Head of caudate nucleus (tissue), 42 donors: ENCODE data around the gene DLG2.

ENCODE experiments used
- DNase-seq, 42 donors: peaks; one replicate each; pipeline versions ENCODE4 v3.0.0 to v3.0.0-alpha.2; 2020 to 2021; ENCODE audit warnings: mixed read lengths in 7 of 42
- intact Hi-C: fragments of 100-400 bp; cut with DNase I; formaldehyde crosslinking; loops from one replicate; pipeline ENCODE4 v1.15.0; 2022

Gene DLG2

DNA sequence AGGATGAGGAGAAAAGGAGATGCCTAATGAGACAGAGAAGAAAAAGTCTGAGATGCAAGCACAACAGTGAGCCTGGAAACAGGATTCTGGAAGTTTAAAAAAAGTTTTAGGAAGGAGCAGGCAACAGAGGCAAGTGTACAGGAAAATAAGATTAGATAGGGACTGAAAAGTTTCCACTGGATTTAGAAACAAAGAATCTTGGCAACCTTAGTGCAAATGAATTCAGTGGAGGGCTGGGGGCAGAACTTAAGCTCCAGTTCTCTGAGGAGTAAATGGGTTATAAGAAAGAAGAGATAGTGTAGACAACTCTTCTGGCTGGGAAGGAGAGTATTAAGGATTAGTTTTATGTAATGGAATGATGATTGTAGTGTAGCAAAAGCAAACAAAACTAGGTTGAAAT is 1712.1 kb downstream of the DLG2 start:
- DNase-seq: no peak
- intact Hi-C loops: no loop called here

DNA sequence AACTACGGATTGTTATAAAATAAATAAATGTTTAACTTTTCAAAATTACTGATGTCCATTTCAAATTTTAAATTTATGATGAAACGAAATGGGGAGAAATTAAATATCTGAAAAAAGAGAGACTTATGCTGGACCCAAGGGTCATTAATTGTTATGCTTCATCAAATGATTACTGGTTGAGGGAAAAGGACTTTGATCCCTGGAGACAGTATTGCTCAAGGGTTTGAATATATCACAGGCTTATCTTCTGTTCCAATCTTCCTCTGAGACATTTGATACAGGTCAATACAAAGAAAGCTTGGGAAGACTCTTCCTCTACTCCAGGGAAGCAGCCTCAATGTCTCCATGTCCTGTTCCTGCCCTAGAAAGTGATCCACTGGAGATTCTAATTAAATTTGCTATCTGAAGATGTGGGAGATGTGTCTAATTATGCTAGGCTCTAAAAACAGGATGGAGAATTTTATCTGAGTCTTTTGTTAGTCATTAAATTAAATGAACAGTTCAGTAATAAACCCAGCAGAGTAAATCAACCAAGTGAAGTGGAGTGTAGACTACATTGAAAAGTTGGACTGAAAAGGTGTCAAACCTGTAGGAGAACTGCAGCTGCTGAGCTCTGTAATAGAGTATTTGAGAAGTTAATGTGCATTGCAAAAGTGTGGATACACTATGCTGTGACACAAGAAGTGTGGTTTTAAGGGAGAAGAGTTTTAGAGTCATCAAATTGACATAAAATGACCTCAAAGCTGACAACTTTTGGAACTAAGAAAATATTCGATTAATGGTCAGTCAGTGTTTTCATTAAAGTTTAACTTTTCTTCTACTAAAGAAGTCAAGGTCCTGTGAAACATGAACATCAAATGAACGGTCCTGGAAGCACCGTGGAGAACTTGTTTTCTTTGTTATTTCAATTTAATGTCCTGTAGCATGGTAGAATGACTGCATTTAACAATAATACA is 1717.3 kb downstream of the DLG2 start:
- no peak for DNase-seq
- intact Hi-C loops: no loop called here

DNA sequence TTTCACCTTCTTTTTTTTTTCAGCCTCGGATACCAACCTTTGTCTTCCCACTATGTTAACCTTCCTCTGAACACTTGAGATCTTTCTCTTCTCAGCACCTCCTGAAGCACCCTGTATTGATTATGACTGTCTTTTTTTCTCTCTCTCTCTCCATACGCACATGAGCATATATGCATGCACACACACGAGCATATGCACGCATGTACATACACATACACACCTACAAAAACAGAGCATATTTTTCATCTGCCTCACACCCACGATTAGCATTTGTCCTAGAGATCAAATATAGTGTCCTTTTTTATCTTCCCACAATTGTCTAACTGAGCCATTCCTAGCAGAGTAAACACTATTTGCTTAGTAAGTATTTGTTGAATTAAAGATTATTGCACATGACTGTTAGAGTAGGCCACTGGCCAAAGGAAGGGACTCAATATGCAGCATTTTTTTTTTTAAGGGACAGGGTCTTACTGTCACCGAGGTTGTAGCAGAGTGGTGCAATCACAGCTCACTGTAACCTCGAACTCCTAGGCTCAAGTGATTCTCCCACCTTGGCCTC is 1718.8 kb downstream of the DLG2 start:
- no peak for DNase-seq
- intact Hi-C loops: no loop called here

DNA sequence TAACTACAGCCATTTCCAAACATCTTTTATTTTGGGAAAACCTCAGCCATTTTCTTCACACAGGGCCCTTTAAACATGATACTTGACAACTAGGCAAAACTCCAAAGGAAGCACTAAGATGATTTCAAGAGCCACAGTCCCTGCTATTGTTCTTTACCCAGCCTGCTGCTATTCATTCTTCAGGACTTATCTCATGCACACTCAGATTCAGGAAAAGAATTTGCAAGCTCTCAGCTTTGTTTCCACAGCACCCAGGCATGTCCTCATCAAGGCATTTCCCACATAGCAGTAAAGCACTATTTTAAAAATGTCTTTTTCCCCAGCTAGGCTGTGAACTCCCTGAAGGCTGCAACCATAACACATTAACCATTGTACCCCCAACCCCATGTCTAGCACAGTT is 1731.6 kb downstream of the DLG2 start:
- DNase-seq: no peak
- intact Hi-C loops: no loop called here

DNA sequence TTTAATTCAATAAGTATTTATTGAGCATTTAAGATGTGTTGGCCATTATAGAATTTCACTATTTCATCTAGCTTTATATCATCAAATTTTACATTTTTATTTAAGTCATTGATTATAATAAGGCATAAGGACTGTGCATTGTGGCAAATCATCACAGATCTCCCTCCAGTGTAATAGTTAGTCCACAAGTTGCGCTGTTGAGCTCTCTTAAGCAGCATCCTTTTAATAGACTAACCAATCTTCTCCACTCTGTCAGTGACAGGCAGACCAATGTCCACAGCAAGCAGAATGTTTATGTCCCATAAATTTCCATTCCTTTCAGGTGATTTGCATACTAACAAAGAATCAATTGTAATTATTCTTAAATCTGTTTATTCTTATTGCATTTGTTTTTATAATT is 1745.7 kb downstream of the DLG2 start:
- intact Hi-C loops: no loop called here
- no peak for DNase-seq

DNA sequence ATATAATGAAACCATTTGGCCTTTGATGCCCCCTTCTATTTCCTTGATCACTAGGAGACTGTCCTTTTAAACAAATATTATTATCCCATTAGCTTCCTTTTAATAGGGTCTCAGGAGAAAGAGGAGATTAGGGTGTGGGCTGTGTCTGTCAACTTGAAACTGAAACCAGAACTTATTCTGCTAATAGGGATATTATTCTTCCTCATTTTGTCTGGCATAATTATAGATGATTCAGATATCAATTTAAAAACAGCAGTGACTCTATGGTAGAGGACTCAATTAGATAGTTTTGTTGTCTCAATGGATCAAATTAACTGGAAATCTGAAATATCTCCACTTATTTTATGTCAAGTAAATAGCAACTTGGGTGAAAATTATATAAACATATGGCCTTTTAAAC is 1756.1 kb downstream of the DLG2 start:
- intact Hi-C loops: no loop called here
- DNase-seq: no peak

DNA sequence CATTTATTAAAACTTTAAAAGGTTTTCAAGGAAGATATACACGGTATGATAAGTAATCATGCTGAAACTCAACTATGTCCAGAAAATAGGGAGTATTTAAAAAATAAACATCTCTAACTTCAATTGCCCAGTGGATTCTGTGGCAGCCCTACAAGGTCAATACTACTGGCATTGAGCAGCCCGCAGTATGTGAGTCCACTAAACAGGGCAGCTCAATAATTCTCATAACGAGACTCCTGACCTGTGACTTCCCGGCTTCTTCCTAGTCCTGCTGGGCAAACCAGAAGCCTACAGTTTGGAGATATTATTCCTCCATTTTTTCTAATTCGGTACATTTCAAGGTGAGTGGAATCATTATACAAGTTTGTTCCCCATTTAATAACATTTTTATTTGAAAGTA is 1760.5 kb downstream of the DLG2 start:
- DNase-seq: no peak
- intact Hi-C loops: no loop called here

DNA sequence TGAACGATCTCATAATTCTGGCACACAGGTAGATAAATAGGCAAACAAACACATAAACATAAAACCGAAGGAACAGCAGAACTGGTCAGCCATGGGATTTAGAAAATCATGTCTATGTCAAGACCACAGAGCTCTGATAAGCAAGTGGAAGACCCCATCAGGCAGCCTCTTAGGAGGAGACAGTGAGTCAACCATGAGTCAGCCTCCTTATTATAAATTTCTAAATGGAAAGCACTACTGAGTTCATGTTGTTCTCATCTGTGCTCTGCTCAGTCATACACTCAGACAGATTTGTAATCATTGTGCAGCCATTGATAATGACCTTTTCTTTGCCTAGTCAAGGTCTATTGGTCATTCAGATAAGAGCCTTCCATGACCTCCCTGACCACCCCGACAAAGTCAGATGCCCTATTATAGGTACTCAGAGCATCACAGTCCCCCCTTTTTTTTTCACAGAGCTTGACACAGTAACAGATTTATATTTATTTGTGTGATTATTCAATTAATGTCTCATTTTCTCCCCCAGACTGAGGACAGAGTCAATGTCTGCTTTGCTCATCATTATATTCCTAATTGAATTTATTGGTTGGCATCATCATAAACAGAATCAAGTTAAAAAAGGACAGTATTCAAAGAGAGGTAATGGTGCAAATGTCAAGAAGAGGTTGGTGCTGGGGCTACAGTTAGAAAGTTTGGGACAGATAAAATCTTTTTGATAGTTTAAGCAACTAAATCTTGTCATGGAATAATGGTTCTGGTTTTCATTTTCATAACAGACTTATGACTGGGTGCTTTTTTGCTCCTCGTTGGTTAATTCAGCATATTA is 1761.3 kb downstream of the DLG2 start:
- intact Hi-C loops: no loop called here
- DNase-seq: peak in 4 of 42 donors; percentile 13 to 23 (median 15)

DNA sequence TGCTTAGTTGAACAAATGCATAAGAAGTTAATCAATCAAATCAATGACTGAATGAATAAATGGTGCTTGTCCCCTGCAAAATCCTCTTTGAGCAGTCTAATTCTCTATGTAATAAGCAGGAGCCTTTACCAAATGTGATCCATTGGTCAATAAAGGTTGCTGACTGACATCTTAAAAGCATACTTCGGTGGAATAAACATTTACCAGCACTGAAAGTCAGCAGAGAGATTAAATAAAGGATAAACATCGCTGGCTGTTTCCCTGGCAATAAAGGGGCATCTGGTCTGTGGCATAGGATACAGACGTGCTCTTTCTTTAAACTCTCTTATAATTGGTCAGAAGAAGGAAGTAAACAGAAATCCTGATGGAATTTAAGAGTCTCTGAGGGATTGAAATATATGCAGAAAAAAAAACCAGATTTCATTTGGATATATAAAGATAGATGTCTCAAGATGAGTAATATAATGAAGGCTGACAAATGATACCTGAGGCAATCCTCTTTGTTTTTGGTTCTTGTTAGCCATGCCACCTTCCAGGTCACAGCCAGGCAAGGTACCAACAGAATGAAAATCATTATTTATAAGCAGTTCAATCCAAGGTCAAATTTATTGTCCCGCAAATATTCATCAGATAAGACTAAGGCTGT is 1762.6 kb downstream of the DLG2 start:
- intact Hi-C loops: no loop called here
- no peak for DNase-seq

DNA sequence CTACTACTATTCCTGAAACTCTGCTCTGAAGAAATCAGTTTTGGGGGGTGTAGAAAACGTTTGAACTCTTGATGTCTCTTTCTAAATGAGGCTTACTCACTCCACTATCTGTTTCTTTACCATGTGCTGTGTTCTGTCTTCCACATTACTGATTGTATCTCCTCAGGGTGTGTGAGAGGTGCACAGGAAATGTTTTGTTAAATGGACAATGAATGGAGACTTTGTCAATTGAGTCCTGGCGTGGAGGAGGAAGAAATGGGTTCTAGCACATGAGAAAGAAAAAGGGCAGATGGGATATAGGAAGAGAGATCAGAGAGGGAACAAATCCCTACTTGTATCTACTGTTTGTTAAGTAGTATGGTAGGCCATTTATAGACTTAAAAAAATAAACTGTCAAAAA is 1763.9 kb downstream of the DLG2 start:
- intact Hi-C loops: no loop called here
- DNase-seq: no peak

DNA sequence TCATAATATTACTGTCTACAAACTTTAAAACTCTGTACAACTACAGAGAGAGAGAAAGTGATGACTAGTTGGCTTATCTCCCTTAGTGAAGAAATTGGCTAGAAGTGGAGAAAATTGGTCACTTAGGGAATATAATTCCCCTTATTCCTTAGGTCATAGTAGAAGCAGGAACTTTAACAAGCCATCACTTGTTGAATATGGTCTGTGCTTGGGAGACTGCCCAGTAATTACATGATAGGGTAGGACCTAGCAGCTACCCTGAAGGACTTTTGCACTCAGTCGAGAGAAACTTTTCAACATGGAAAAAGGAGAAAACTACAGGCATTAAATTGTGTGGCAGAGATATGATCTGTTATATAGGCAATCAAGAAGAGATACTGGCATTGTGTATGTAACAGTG is 1764.5 kb downstream of the DLG2 start:
- intact Hi-C loops: no loop called here

DNA sequence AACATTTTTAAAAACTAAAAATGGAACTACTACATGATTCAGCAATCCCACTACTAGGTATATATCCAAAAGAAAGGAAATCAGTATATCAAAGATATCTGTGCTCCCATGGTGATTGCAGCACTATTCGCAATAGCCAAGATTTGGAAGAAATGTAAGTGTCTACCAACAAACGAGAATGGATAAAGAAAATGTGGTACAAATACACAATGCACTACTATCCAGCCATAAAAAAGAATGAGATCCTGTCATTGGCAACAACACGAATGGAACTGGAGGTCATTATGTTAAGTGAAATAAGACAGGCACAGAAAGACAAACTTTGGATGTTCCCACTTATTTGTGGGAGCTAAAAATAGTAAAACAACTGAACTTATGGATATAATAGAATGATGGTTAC is 1765.1 kb downstream of the DLG2 start:
- intact Hi-C loops: no loop called here
- DNase-seq: no peak

More for the DNA sequence above, 1764.5 kb downstream of the DLG2 start:
- DNase-seq: no peak

DNA sequence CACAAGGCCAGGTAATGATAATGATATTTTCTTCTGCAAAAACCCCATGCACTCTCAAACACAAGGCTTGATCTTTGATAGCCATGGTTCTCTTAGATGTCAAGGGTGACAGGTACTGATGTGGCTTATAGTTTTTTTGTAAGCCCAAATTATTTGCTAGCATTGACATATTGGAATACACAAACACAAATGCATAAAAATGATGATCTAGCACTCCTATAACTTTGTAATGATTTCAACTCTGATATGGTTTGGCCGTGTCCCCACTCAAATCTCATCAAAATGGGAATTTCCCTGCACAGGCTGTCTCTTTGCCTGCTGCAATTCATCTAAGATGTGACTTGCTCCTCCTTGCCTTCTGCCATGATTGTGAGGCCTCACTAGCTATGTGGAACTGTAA is 1768.5 kb downstream of the DLG2 start:
- DNase-seq: no peak
- intact Hi-C loops: no loop called here

DNA sequence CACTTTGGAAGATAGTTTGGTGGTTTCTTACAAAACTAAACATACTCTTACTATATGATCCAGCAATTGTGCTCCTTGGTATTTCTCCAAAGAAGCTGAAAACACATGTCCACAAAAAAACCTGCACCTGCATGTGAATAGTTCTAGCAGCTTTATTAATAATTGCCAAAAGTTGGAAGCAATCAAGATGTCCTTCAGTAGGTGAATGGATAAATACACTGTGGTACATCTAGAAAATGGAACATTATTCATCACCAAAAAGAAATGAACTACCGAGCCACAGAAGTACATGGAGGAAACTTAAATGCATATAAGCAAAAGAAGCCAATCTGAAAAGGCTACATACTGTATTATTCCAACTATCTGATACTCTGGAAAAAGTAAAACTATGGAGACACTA is 1771.9 kb downstream of the DLG2 start:
- intact Hi-C loops: no loop called here
- DNase-seq: no peak

DNA sequence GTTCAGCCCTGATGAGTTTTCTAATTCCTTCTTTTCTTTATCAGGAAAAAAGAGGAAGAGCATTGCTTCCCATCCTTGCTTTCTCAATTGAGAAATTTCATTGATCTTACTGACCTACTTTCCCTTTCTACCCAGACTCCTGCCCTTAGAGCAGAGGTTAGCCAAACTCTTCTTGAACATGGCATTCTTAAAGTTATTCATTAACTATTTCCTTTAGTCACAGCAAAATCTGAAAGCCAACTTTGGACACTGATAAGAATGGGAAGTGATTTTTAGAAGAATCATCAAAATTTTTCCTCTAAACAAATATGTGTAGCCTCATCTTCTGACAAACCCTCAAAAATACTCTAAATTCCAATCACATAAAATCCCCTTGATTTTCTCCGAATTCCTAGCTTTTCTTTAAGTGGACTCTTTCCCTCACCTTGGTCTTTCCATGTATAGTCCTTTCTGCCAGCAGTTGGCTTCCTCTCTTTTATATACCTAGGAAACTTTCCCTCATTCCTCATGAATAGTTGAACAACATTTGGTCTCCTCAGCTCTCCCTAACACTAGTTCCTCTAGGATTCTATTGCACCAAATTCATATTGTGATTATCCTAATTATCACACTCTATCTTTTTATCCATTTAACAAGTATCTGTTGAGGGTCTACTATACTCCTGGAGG is 1774.2 kb downstream of the DLG2 start:
- intact Hi-C loops: no loop called here

DNA sequence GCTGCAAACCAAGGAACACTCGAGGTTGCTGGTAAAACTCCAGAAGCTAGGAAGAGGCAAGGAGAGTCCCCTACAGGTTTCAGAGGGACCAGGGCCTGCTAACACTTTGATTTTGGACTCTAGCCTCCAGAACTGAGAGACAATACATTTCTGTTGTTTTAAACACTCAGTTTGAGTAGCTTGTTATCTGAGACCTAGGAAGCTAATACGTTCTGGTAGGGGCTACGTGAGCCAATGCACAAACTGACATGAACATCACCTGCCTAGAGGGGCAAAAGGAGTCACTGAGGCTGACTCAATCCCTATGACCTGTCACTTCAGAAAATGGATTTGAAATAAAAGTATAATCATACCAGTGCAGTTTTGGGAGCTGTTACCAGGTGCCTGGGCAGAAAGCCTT is 1775.1 kb downstream of the DLG2 start:
- intact Hi-C loops: no loop called here

More for the DNA sequence above, 1774.2 kb downstream of the DLG2 start:
- DNase-seq: no peak

DNA sequence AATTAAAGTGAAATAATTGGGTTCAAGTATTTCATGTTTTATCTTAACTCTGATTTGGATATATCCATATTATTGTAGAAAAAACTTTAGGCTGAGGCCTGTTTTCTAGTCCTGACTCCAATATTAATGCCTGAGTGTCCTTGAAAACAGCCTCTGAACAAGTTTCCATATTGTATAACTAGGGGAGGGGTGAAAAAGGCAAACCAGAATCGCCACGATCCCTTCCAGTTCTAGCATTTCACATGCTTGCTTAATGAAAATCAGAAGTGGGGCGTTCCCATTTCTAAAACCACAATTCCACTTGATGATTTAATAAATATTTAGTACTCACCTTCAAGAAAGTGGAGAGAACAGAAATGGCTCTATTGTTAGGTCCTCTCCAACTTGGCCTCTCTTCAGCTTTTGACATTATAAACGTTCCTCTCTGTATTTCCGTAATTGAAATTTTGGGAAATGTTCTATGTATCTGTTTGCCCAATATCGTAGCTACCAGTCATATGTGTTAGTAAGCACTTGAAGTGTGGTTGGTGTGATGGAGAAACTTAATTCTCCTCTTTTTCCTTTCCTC is 1779.6 kb downstream of the DLG2 start:
- no peak for DNase-seq
- intact Hi-C loops: no loop called here

More for the DNA sequence above, 1775.1 kb downstream of the DLG2 start:
- DNase-seq: no peak

DNA sequence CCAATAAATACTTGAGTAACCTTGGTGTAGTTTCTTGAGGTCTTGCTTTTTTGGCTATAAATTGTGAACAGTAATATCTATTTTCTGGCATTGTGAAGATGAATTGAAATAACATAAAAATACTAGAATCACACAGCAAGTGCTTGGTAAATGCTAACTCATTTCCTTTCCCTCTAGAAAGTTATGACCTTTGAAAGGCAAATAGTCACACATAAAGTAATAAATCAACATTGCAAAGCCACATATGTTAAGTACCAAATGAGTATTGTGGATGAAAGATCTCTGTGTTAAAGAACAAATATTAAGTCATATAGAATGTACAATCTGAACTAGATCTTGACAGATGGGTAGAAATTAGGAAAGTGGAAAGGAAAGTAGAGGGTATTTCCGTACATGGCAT is 1781.3 kb downstream of the DLG2 start:
- intact Hi-C loops: no loop called here
- no peak for DNase-seq

DNA sequence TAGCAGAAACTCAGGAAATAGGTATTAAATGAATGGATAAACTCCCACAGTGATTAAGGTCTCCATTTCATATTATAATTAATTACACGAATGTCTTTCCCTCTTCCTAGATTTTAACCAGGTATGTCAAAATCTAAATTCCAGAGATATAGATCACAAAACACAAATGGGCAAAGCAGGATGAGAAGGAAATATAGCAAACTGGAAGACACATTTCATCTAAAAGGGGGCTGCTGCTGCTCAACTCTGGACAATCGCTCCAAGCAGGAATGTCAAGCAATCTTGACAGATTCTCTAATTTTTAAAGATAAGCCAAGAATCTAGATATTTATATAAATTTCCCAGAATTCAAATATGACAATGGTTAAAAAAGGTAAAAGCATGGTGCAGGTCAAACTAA is 1786.8 kb downstream of the DLG2 start:
- no peak for DNase-seq
- intact Hi-C loops: no loop called here
